ENCODE data around the gene PIK3C3. TPM values are rescaled to one million over a fixed set of nuclear protein-coding genes. Genes with fewer than 3 reads are reported as not detected.

Gene PIK3C3
- total and polyA plus RNA-seq, 4 donors: 12.2 to 25.8 (median 15.8) TPM

DNA sequence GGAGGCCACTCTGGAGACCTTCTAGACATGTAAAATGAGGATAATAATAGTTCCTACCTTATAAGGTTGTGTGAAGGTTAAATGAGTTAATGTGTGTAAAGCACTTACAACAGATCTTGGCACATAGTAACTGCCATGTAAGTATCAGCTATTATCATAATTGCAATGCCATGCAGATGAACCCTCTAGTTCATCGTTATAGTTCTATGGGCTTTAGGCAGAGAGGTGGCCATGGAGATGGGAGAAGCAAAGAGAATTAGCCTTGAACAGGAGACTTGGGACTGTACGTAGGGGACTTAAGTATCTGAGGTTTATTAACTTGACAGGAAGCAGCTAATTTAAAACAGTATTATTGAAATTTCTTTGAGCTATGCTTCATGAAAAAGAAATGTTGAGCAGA lies 151.8 kb downstream of the PIK3C3 start (continued):
- no peak for TF ChIP-seq ATF3 (IDR thresholded peaks at IDR 0.05)
- no peak for TF ChIP-seq MAX (IDR thresholded peaks at IDR 0.05)
- no peak for TF ChIP-seq NR2F2 (IDR thresholded peaks at IDR 0.05)
- TF ChIP-seq HNF4G (IDR thresholded peaks at IDR 0.05): no peak
- TF ChIP-seq RXRA (IDR thresholded peaks at IDR 0.05): no peak

GRCh38 chr18:42107287-42107686 lies 152.3 kb downstream of the PIK3C3 start:
- Histone ChIP-seq H3K9ac (ENCODE audit: low read depth in 1 of 2, low read length in 2 of 2) (no peak overlapping the region), H3K36me3 (ENCODE audit: control insufficient read depth in 4 of 4, insufficient read depth in 3 of 4, low read depth in 1 of 4, low read length in 3 of 4) (no peaks in the 10 kb centered on the region), H3K9me3 (ENCODE audit: control insufficient read depth in 4 of 4, low read length in 3 of 4) (no peaks in the 10 kb centered on the region), H3K27ac (ENCODE audit: low read depth in 1 of 2, low read length in 2 of 2) (no peak overlapping the region), H3K27me3 (ENCODE audit: control insufficient read depth in 4 of 4, insufficient read depth in 4 of 4, low read length in 3 of 4) (no peaks in the 10 kb centered on the region), H3K4me3 (ENCODE audit: low read depth in 1 of 3, low read length in 3 of 3) (no peak overlapping the region), H3K4me1 (ENCODE audit: control insufficient read depth in 4 of 4, insufficient read depth in 4 of 4, low read length in 3 of 4) (no peaks in the 10 kb centered on the region)
- 86% methylated on average over 4 of the region's 4 CpGs for WGBS
- DNase-seq (ENCODE audit: low spot score): no peak
- TF ChIP-seq EGR1 (IDR thresholded peaks at IDR 0.05; ENCODE audit: low read depth in 2 of 2) (no peak), GABPA (IDR thresholded peaks at IDR 0.05 in 1 of 2, conservative IDR thresholded peaks at IDR 0.05 in 1 of 2) (no peak), FOXA1 (IDR thresholded peaks at IDR 0.05) (no peak), NR2F2 (IDR thresholded peaks at IDR 0.05) (no peak), JUND (IDR thresholded peaks at IDR 0.05) (no peak), FOXA2 (IDR thresholded peaks at IDR 0.05) (no peak), HNF4A (conservative IDR thresholded peaks at IDR 0.05) (no peak), RXRA (IDR thresholded peaks at IDR 0.05) (no peak), TAF1 (conservative IDR thresholded peaks at IDR 0.05) (no peak), HNF4G (IDR thresholded peaks at IDR 0.05) (no peak), RAD21 (IDR thresholded peaks at IDR 0.05) (no peak), MAX (IDR thresholded peaks at IDR 0.05) (no peak)
- TF ChIP-seq, protein P1, sequence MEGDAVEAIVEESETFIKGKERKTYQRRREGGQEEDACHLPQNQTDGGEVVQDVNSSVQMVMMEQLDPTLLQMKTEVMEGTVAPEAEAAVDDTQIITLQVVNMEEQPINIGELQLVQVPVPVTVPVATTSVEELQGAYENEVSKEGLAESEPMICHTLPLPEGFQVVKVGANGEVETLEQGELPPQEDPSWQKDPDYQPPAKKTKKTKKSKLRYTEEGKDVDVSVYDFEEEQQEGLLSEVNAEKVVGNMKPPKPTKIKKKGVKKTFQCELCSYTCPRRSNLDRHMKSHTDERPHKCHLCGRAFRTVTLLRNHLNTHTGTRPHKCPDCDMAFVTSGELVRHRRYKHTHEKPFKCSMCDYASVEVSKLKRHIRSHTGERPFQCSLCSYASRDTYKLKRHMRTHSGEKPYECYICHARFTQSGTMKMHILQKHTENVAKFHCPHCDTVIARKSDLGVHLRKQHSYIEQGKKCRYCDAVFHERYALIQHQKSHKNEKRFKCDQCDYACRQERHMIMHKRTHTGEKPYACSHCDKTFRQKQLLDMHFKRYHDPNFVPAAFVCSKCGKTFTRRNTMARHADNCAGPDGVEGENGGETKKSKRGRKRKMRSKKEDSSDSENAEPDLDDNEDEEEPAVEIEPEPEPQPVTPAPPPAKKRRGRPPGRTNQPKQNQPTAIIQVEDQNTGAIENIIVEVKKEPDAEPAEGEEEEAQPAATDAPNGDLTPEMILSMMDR (IDR thresholded peaks at IDR 0.05; ENCODE audit: low read depth, low read length, missing input control): no peak
- TF ChIP-seq, protein P2, sequence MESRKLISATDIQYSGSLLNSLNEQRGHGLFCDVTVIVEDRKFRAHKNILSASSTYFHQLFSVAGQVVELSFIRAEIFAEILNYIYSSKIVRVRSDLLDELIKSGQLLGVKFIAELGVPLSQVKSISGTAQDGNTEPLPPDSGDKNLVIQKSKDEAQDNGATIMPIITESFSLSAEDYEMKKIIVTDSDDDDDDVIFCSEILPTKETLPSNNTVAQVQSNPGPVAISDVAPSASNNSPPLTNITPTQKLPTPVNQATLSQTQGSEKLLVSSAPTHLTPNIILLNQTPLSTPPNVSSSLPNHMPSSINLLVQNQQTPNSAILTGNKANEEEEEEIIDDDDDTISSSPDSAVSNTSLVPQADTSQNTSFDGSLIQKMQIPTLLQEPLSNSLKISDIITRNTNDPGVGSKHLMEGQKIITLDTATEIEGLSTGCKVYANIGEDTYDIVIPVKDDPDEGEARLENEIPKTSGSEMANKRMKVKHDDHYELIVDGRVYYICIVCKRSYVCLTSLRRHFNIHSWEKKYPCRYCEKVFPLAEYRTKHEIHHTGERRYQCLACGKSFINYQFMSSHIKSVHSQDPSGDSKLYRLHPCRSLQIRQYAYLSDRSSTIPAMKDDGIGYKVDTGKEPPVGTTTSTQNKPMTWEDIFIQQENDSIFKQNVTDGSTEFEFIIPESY (IDR thresholded peaks at IDR 0.05): no peak

DNA sequence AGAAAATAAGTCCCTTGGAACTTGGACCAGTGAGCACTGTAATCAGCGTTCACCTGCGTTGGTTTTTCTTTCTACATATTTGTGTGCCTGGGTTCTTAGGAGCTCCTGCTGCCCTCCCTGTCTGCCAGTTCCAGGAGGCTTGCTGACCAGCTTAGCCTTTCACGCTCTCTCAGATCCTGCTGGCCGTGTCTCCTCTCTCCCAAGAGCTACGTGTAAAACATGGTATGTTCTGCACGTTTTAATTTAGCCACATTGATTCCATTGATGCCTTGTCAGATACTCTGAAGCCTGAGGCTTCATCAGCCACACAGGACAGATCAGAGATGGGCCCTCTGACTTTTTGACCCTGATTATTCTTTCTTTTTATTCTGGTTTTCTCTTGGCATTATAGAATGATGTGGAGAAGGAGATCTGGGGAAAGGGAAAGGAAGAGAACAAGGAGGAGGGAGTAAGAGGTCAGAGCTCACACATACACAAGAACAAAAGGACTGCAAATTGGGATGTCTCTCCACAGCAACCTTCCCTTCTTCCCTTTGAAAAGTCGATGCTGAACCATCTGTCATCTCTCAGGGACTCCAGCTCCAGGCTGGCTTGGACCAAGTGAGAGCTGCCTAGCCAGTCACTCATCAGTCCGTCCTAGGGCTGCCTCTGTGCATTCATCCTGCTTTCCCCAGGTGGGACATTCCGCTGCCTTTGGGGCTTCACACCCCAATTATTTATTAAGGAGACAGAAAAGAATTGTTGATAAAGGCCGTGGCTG lies 152.8 kb downstream of the PIK3C3 start:
- WGBS: 81% methylated on average over 10 of the region's 10 CpGs
- H3K9ac ChIP-seq (ENCODE audit: low read depth in 1 of 2, low read length in 2 of 2): no peak overlapping the region

More for the DNA sequence above, 152.8 kb downstream of the PIK3C3 start:
- Histone ChIP-seq H3K4me1 (ENCODE audit: control insufficient read depth in 4 of 4, insufficient read depth in 4 of 4, low read length in 3 of 4) (no peaks in the 10 kb centered on the region), H3K27ac (ENCODE audit: low read depth in 1 of 2, low read length in 2 of 2) (no peak overlapping the region), H3K36me3 (ENCODE audit: control insufficient read depth in 4 of 4, insufficient read depth in 3 of 4, low read depth in 1 of 4, low read length in 3 of 4) (no peaks in the 10 kb centered on the region), H3K27me3 (ENCODE audit: control insufficient read depth in 4 of 4, insufficient read depth in 4 of 4, low read length in 3 of 4) (no peaks in the 10 kb centered on the region), H3K9me3 (ENCODE audit: control insufficient read depth in 4 of 4, low read length in 3 of 4) (no peaks in the 10 kb centered on the region), H3K4me3 (ENCODE audit: low read depth in 1 of 3, low read length in 3 of 3) (no peak overlapping the region)
- no peak for DNase-seq (ENCODE audit: low spot score)
- TF ChIP-seq ATF3 (IDR thresholded peaks at IDR 0.05): no peak
- TF ChIP-seq YY1 (IDR thresholded peaks at IDR 0.05): no peak
- TF ChIP-seq HNF4G (IDR thresholded peaks at IDR 0.05): no peak
- TF ChIP-seq JUND (IDR thresholded peaks at IDR 0.05): no peak
- TF ChIP-seq RAD21 (IDR thresholded peaks at IDR 0.05): no peak
- no peak for TF ChIP-seq GABPA (IDR thresholded peaks at IDR 0.05 in 1 of 2, conservative IDR thresholded peaks at IDR 0.05 in 1 of 2)
- TF ChIP-seq TAF1 (conservative IDR thresholded peaks at IDR 0.05): no peak
- no peak for TF ChIP-seq MAX (IDR thresholded peaks at IDR 0.05)
- TF ChIP-seq, protein P2 (IDR thresholded peaks at IDR 0.05): no peak
- no peak for TF ChIP-seq NR2F2 (IDR thresholded peaks at IDR 0.05)
- no peak for TF ChIP-seq FOXA1 (IDR thresholded peaks at IDR 0.05)
- TF ChIP-seq HNF4A (conservative IDR thresholded peaks at IDR 0.05): no peak
